K562 (cell line): ENCODE results near the gene XAB2. TPM values are rescaled to one million over a fixed set of nuclear protein-coding genes. Genes with fewer than 3 reads are reported as not detected.

ENCODE experiments used
- BRF1 ChIP-seq: IDR thresholded peaks from 3 replicates; pipeline ENCODE4 v1.6.1; 2011; ENCODE audit warnings: borderline replicate concordance, mild to moderate bottlenecking; ENCODE audit not compliant: insufficient read length; ENCODE audit errors: extremely low read depth
- DLX4 ChIP-seq: fragments of 250-450 bp; sonication (Bioruptor Pico); IDR thresholded peaks from 2 replicates; pipeline ENCODE4 v1.6.1; 2021; ENCODE audit warnings: mild to moderate bottlenecking
- EP300 ChIP-seq: IDR thresholded peaks from 2 replicates; pipeline ENCODE4 v1.6.1; 2012; ENCODE audit warnings: low read length, improper control_type of control experiment
- GABPB2 ChIP-seq: fragments of 250-450 bp; sonication (Bioruptor Pico); conservative IDR thresholded peaks from 2 replicates; pipeline ENCODE4 v1.5.1; 2021; ENCODE audit warnings: mild to moderate bottlenecking
- HMGN3 ChIP-seq: IDR thresholded peaks from 2 replicates; pipeline ENCODE4 v1.6.1; 2011; ENCODE audit warnings: borderline replicate concordance, low read depth, mild to moderate bottlenecking, mixed read lengths, low read length; ENCODE audit not compliant: insufficient read length; ENCODE audit errors: extremely low read depth
- KDM4B ChIP-seq, 2 experiments: fragments of 450-650 bp in 1 of 2; sonication (generic) in 1 of 2; IDR thresholded peaks; 2 replicates each; pipeline ENCODE4 v1.6.1; 2016 to 2017; ENCODE audit warnings: borderline replicate concordance in 2 of 2, antibody characterized with exemption in 1 of 2, low read depth in 1 of 2, mild to moderate bottlenecking in 1 of 2
- NFE2L1 ChIP-seq: fragments of 450-650 bp; IDR thresholded peaks from 2 replicates; pipeline ENCODE4 v1.6.1; 2016; ENCODE audit warnings: missing genetic modification characterization, low read depth, mild to moderate bottlenecking, missing compliant biosample characterization, moderate library complexity, borderline replicate concordance
- SAFB ChIP-seq: fragments of 200-400 bp; formaldehyde crosslinking; IDR thresholded peaks from 2 replicates; pipeline ENCODE4 v1.6.1; 2017; ENCODE audit warnings: low read depth, low read length, borderline replicate concordance
- TCF3 ChIP-seq: sonication (generic); formaldehyde crosslinking; IDR thresholded peaks from 2 replicates; pipeline ENCODE4 v1.4.0; 2020; ENCODE audit warnings: mild to moderate bottlenecking, missing genetic modification reagents
- TEAD4 ChIP-seq, 2 experiments: sonication (generic) in 1 of 2; formaldehyde crosslinking in 1 of 2; IDR thresholded peaks; 2 replicates each; pipeline versions ENCODE4 v1.6.1 to v1.8.0; 2012 to 2022; ENCODE audit warnings: borderline replicate concordance in 1 of 2, inconsistent platforms in 1 of 2, low read length in 1 of 2, mild to moderate bottlenecking in 1 of 2, missing genetic modification reagents in 1 of 2
- ZBTB7A ChIP-seq: IDR thresholded peaks from 2 replicates; pipeline ENCODE4 v1.6.1; 2011; ENCODE audit warnings: low read depth, mild to moderate bottlenecking, low read length, moderate library complexity, borderline replicate concordance; ENCODE audit not compliant: control insufficient read depth
- ZKSCAN1 ChIP-seq: fragments of 150-350 bp; IDR thresholded peaks from 2 replicates; pipeline ENCODE4 v1.6.1; 2016; ENCODE audit warnings: low read depth, low read length
- ZNF121 ChIP-seq: sonication (generic); formaldehyde crosslinking; conservative IDR thresholded peaks from 2 replicates; pipeline ENCODE4 v1.8.0; 2022; ENCODE audit warnings: missing genetic modification reagents
- ZNF282 ChIP-seq: sonication (generic); formaldehyde crosslinking; IDR thresholded peaks from 2 replicates; pipeline ENCODE4 v1.8.1; 2023; ENCODE audit warnings: missing genetic modification reagents
- ZNF699 ChIP-seq: fragments of 250-450 bp; sonication (Bioruptor Pico); IDR thresholded peaks from 2 replicates; pipeline ENCODE4 v1.8.0; 2021; ENCODE audit warnings: mild to moderate bottlenecking, moderate library complexity; ENCODE audit not compliant: insufficient replicate concordance
- polyA plus RNA-seq, 8 experiments: library from polyadenylated mRNA; depleted of rRNA in 4 of 8; stranded (reverse) in 5 of 8; unstranded in 3 of 8; fragments of >200 nt; fragmentation: Nextera tagmentation in 2 of 8; fragmentation: Illumina TruSeq in 1 of 8; extraction: Ambion mirVana in 2 of 8; extraction: Trizol in 1 of 8; gene quantifications; 2 replicates each; pipeline versions ENCODE4 v1.2.1 to v1.2.3, GENCODE V29; 2011 to 2014; ENCODE audit warnings: inconsistent platforms in 1 of 8, missing spikeins in 1 of 8
- total RNA-seq, 7 experiments: library from RNA; depleted of rRNA in 6 of 7; stranded (reverse); fragments of >200 nt in 6 of 7; fragmentation: Illumina TruSeq in 2 of 7; extraction: Trizol in 2 of 7; gene quantifications; 2 replicates each; pipeline versions ENCODE4 v1.2.1 to v1.2.3, GENCODE V29; 2011 to 2021; ENCODE audit warnings: low replicate concordance in 1 of 7
- TF ChIP-seq, protein P1 (sequence below): fragments of 250-450 bp; sonication (Bioruptor Pico); IDR thresholded peaks from 2 replicates; pipeline ENCODE4 v1.5.0; 2020; ENCODE audit warnings: mild to moderate bottlenecking
- TF ChIP-seq, protein P2 (sequence below): sonication (generic); formaldehyde crosslinking; IDR thresholded peaks from 2 replicates; pipeline ENCODE4 v1.8.0; 2022; ENCODE audit warnings: mild to moderate bottlenecking, missing genetic modification reagents
- TF ChIP-seq, protein P3 (sequence below): fragments of 250-450 bp; sonication (Bioruptor Pico); IDR thresholded peaks from 2 replicates; pipeline ENCODE4 v1.8.0; 2022; ENCODE audit warnings: inconsistent platforms

XAB2 gene
- total and polyA plus RNA-seq, 9 of the 15 experiments (the other 6 are each of a cell fraction or from before 2014, with no cell fraction given), result 0.21 to 58.3 (median 20.0) TPM

DNA sequence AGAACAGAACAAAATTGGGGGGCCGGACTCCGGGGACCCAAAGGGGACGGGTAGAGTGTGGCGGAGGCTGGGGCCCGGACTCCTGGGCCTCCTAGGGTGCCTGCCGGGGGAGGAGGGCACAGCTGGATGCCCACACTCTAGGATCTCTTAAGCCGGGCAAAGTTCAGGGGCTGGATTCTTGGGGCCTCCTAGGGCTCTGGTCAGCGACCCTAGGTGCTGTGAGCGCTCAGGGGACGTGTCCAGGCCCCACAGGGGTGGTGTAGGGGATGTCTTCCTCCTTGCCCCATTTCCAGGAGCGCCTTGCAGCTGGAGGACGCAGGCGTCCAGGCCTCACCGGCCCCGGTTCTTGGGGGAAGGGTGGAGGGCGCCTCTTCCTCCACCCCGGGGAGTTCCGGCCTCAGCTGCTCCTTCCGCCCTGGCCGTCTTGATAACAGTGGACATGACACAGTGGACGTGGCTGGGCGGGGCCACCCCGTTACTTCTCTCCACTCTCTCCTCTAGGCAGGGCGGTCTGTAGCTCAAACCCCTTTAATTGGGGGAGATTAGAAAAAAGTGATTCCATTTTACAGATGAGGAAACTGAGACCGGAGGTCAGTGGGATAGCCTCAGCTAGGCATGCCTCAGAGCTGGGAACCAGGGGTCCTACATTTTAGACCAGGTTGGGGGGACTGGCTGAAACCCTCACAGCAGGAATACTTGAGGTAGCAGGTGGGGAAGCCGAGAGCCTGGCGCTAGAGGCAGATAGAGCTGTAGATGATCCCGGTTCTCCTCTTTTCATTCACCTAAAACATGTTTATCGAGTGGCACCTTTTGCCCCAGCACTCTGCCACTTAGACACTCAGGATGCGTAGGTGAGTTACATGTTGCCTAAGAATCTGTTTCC lies 8.3 kb upstream of the XAB2 start (continued):
- no peak for TF ChIP-seq ZKSCAN1
- no peak for TF ChIP-seq ZNF699 (CRISPR knock-in tag)
- TF ChIP-seq KDM4B (IDR thresholded peaks at IDR 0.05; ENCODE audit: borderline replicate concordance in 2 of 2, low read depth in 1 of 2), result peak in 1 of 2 experiments; percentile 64; a peak in 1 of 4 replicates
- no peak for TF ChIP-seq ZNF121
- TF ChIP-seq DLX4, result no peak
- TF ChIP-seq GABPB2 (CRISPR knock-in tag), result no peak
- peak; percentile 52; the same call in 1 of the 2 replicates for TF ChIP-seq EP300
- no peak for TF ChIP-seq BRF1
- TF ChIP-seq TCF3, result peak; percentile 49
- peak; percentile 67; the same call in 1 of the 2 replicates for TF ChIP-seq ZBTB7A
- TF ChIP-seq NFE2L1, result no peak
- no peak for TF ChIP-seq ZNF282
- no peak for TF ChIP-seq TEAD4 (IDR thresholded peaks at IDR 0.05; ENCODE audit: low read length)
- no peak for TF ChIP-seq TEAD4 (CRISPR knock-in tag; IDR thresholded peaks at IDR 0.05; ENCODE audit: borderline replicate concordance)
- TF ChIP-seq, protein P1, sequence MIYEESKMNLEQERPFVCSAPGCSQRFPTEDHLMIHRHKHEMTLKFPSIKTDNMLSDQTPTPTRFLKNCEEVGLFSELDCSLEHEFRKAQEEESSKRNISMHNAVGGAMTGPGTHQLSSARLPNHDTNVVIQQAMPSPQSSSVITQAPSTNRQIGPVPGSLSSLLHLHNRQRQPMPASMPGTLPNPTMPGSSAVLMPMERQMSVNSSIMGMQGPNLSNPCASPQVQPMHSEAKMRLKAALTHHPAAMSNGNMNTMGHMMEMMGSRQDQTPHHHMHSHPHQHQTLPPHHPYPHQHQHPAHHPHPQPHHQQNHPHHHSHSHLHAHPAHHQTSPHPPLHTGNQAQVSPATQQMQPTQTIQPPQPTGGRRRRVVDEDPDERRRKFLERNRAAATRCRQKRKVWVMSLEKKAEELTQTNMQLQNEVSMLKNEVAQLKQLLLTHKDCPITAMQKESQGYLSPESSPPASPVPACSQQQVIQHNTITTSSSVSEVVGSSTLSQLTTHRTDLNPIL, result no peak
- TF ChIP-seq, protein P2, sequence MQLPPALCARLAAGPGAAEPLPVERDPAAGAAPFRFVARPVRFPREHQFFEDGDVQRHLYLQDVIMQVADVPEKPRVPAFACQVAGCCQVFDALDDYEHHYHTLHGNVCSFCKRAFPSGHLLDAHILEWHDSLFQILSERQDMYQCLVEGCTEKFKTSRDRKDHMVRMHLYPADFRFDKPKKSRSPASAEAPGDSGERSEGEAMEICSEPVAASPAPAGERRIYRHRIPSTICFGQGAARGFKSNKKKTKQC (CRISPR knock-in tag), result 0 out of 2 replicates have a peak, but pooled peaks have one; percentile 33
- peak; percentile 53 for TF ChIP-seq HMGN3
- no peak for TF ChIP-seq SAFB
- TF ChIP-seq, protein P3, sequence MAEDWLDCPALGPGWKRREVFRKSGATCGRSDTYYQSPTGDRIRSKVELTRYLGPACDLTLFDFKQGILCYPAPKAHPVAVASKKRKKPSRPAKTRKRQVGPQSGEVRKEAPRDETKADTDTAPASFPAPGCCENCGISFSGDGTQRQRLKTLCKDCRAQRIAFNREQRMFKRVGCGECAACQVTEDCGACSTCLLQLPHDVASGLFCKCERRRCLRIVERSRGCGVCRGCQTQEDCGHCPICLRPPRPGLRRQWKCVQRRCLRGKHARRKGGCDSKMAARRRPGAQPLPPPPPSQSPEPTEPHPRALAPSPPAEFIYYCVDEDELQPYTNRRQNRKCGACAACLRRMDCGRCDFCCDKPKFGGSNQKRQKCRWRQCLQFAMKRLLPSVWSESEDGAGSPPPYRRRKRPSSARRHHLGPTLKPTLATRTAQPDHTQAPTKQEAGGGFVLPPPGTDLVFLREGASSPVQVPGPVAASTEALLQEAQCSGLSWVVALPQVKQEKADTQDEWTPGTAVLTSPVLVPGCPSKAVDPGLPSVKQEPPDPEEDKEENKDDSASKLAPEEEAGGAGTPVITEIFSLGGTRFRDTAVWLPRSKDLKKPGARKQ (CRISPR knock-in tag), result no peak
